ENCODE results near the gene ZNF462.

Gene ZNF462

GRCh38 chr9:106954974-106955850 is 92.2 kb downstream of the ZNF462 start:
- Histone ChIP-seq H3K4me3 (ENCODE audit: low read length) (no peak overlapping the region), H3K27me3 (ENCODE audit: insufficient read depth, low read length) (no peaks in the 10 kb centered on the region), H3K9me3 (ENCODE audit: insufficient read depth, low read depth, low read length) (no peaks in the 10 kb centered on the region), H3K36me3 (ENCODE audit: insufficient read depth, low read depth, low read length) (peaks cover 92% of the 10 kb centered on the region), H3K27ac (ENCODE audit: low read length) (no peak overlapping the region), H3K4me1 (ENCODE audit: insufficient read depth, low read length) (peaks cover 10% of the 10 kb centered on the region; the same call in 1 of the 2 replicates), H3K9ac (ENCODE audit: low read depth, low read length) (no peak overlapping the region)

GRCh38 chr9:106956971-106957370 is 94.0 kb downstream of the ZNF462 start:
- Histone ChIP-seq H3K27me3 (ENCODE audit: insufficient read depth, low read length) (no peaks in the 10 kb centered on the region), H3K9me3 (ENCODE audit: insufficient read depth, low read depth, low read length) (no peaks in the 10 kb centered on the region), H3K27ac (ENCODE audit: low read length) (no peak overlapping the region), H3K4me3 (ENCODE audit: low read length) (no peak overlapping the region), H3K9ac (ENCODE audit: low read depth, low read length) (no peak overlapping the region), H3K36me3 (ENCODE audit: insufficient read depth, low read depth, low read length) (peaks cover 99% of the 10 kb centered on the region), H3K4me1 (ENCODE audit: insufficient read depth, low read length) (peaks cover 12% of the 10 kb centered on the region; the same call in 1 of the 2 replicates)

- no peak overlapping the region for H3K4me3 ChIP-seq (ENCODE audit: low read length)
- no peaks in the 10 kb centered on the region for H3K9me3 ChIP-seq (ENCODE audit: insufficient read depth, low read depth, low read length)
- H3K36me3 ChIP-seq (ENCODE audit: insufficient read depth, low read depth, low read length): peaks cover 100% of the 10 kb centered on the region
- peaks cover 12% of the 10 kb centered on the region; the same call in 1 of the 2 replicates for H3K4me1 ChIP-seq (ENCODE audit: insufficient read depth, low read length)
- no peak overlapping the region for H3K9ac ChIP-seq (ENCODE audit: low read depth, low read length)
- no peaks in the 10 kb centered on the region for H3K27me3 ChIP-seq (ENCODE audit: insufficient read depth, low read length)
- H3K27ac ChIP-seq (ENCODE audit: low read length): no peak overlapping the region
Measured at GRCh38 chr9:106958955-106959657, 96.1 kb downstream of the ZNF462 start.

- H3K27ac ChIP-seq (ENCODE audit: low read length): no peak overlapping the region
- no peak overlapping the region; the same call in 1 of the 2 replicates for H3K4me3 ChIP-seq (ENCODE audit: low read length)
Measured at GRCh38 chr9:106960258-106960657, 97.3 kb downstream of the ZNF462 start.

GRCh38 chr9:106961623-106962022 is 98.7 kb downstream of the ZNF462 start:
- Histone ChIP-seq H3K27ac (ENCODE audit: low read length) (no peak overlapping the region), H3K4me3 (ENCODE audit: low read length) (no peak overlapping the region), H3K9ac (ENCODE audit: low read depth, low read length) (no peak overlapping the region), H3K9me3 (ENCODE audit: insufficient read depth, low read depth, low read length) (no peaks in the 10 kb centered on the region), H3K4me1 (ENCODE audit: insufficient read depth, low read length) (peaks cover 12% of the 10 kb centered on the region; the same call in 1 of the 2 replicates), H3K27me3 (ENCODE audit: insufficient read depth, low read length) (no peaks in the 10 kb centered on the region), H3K36me3 (ENCODE audit: insufficient read depth, low read depth, low read length) (peaks cover 96% of the 10 kb centered on the region)

More at GRCh38 chr9:106960258-106960657, 97.3 kb downstream of the ZNF462 start:
- no peaks in the 10 kb centered on the region for H3K27me3 ChIP-seq (ENCODE audit: insufficient read depth, low read length)
- peaks cover 12% of the 10 kb centered on the region; the same call in 1 of the 2 replicates for H3K4me1 ChIP-seq (ENCODE audit: insufficient read depth, low read length)
- peaks cover 98% of the 10 kb centered on the region for H3K36me3 ChIP-seq (ENCODE audit: insufficient read depth, low read depth, low read length)
- no peak overlapping the region for H3K9ac ChIP-seq (ENCODE audit: low read depth, low read length)
- H3K9me3 ChIP-seq (ENCODE audit: insufficient read depth, low read depth, low read length): no peaks in the 10 kb centered on the region

- Histone ChIP-seq H3K9ac (ENCODE audit: low read depth, low read length) (no peak overlapping the region), H3K27ac (ENCODE audit: low read length) (no peak overlapping the region), H3K36me3 (ENCODE audit: insufficient read depth, low read depth, low read length) (peaks cover 96% of the 10 kb centered on the region), H3K27me3 (ENCODE audit: insufficient read depth, low read length) (no peaks in the 10 kb centered on the region), H3K4me1 (ENCODE audit: insufficient read depth, low read length) (peaks cover 14% of the 10 kb centered on the region; the same call in 1 of the 2 replicates), H3K9me3 (ENCODE audit: insufficient read depth, low read depth, low read length) (no peaks in the 10 kb centered on the region), H3K4me3 (ENCODE audit: low read length) (no peak overlapping the region)
Measured at GRCh38 chr9:106962122-106962521, 99.2 kb downstream of the ZNF462 start.

- Histone ChIP-seq H3K4me1 (ENCODE audit: insufficient read depth, low read length) (peaks cover 18% of the 10 kb centered on the region; the same call in 1 of the 2 replicates), H3K27me3 (ENCODE audit: insufficient read depth, low read length) (no peaks in the 10 kb centered on the region), H3K4me3 (ENCODE audit: low read length) (no peak overlapping the region), H3K36me3 (ENCODE audit: insufficient read depth, low read depth, low read length) (peaks cover 90% of the 10 kb centered on the region), H3K9ac (ENCODE audit: low read depth, low read length) (no peak overlapping the region), H3K9me3 (ENCODE audit: insufficient read depth, low read depth, low read length) (no peaks in the 10 kb centered on the region), H3K27ac (ENCODE audit: low read length) (no peak overlapping the region)
Measured at GRCh38 chr9:106962615-106963363, 99.8 kb downstream of the ZNF462 start.

GRCh38 chr9:106963684-106964083 is 100.7 kb downstream of the ZNF462 start:
- no peak overlapping the region for H3K4me3 ChIP-seq (ENCODE audit: low read length)
- no peak overlapping the region for H3K27ac ChIP-seq (ENCODE audit: low read length)
- H3K9me3 ChIP-seq (ENCODE audit: insufficient read depth, low read depth, low read length): no peaks in the 10 kb centered on the region
- no peaks in the 10 kb centered on the region for H3K27me3 ChIP-seq (ENCODE audit: insufficient read depth, low read length)
- H3K4me1 ChIP-seq (ENCODE audit: insufficient read depth, low read length): peaks cover 20% of the 10 kb centered on the region; the same call in 1 of the 2 replicates
- peaks cover 88% of the 10 kb centered on the region for H3K36me3 ChIP-seq (ENCODE audit: insufficient read depth, low read depth, low read length)
- H3K9ac ChIP-seq (ENCODE audit: low read depth, low read length): no peak overlapping the region

- peaks cover 88% of the 10 kb centered on the region for H3K36me3 ChIP-seq (ENCODE audit: insufficient read depth, low read depth, low read length)
- H3K4me1 ChIP-seq (ENCODE audit: insufficient read depth, low read length): peaks cover 23% of the 10 kb centered on the region
- H3K4me3 ChIP-seq (ENCODE audit: low read length): no peak overlapping the region
- no peaks in the 10 kb centered on the region for H3K27me3 ChIP-seq (ENCODE audit: insufficient read depth, low read length)
- H3K9me3 ChIP-seq (ENCODE audit: insufficient read depth, low read depth, low read length): no peaks in the 10 kb centered on the region
- H3K27ac ChIP-seq (ENCODE audit: low read length): no peak overlapping the region
- no peak overlapping the region for H3K9ac ChIP-seq (ENCODE audit: low read depth, low read length)
Measured at GRCh38 chr9:106964329-106964728, 101.4 kb downstream of the ZNF462 start.

GRCh38 chr9:106964822-106965525 is 102.0 kb downstream of the ZNF462 start:
- Histone ChIP-seq H3K4me3 (ENCODE audit: low read length) (no peak overlapping the region), H3K27ac (ENCODE audit: low read length) (no peak overlapping the region), H3K36me3 (ENCODE audit: insufficient read depth, low read depth, low read length) (peaks cover 87% of the 10 kb centered on the region), H3K4me1 (ENCODE audit: insufficient read depth, low read length) (peaks cover 25% of the 10 kb centered on the region), H3K27me3 (ENCODE audit: insufficient read depth, low read length) (no peaks in the 10 kb centered on the region), H3K9me3 (ENCODE audit: insufficient read depth, low read depth, low read length) (no peaks in the 10 kb centered on the region), H3K9ac (ENCODE audit: low read depth, low read length) (no peak overlapping the region)

- H3K27ac ChIP-seq (ENCODE audit: low read length): no peak overlapping the region
- H3K9ac ChIP-seq (ENCODE audit: low read depth, low read length): no peak overlapping the region
Measured at GRCh38 chr9:106966481-106966880, 103.5 kb downstream of the ZNF462 start.

More at GRCh38 chr9:106966481-106966880, 103.5 kb downstream of the ZNF462 start:
- Histone ChIP-seq H3K4me1 (ENCODE audit: insufficient read depth, low read length) (peaks cover 36% of the 10 kb centered on the region), H3K27me3 (ENCODE audit: insufficient read depth, low read length) (no peaks in the 10 kb centered on the region), H3K36me3 (ENCODE audit: insufficient read depth, low read depth, low read length) (peaks cover 72% of the 10 kb centered on the region), H3K4me3 (ENCODE audit: low read length) (no peak overlapping the region), H3K9me3 (ENCODE audit: insufficient read depth, low read depth, low read length) (no peaks in the 10 kb centered on the region)

Measured in iPS-20b (cell line).